ENCODE results near the gene EXOSC5. TPM values are rescaled to one million over a fixed set of nuclear protein-coding genes. Genes with fewer than 3 reads are reported as not detected.

EXOSC5 gene
- total RNA-seq, 1 experiment from 2014 or later: 58.7 TPM

GRCh38 chr19:41351339-41352245, 45.6 kb downstream of the EXOSC5 start:
- Histone ChIP-seq H3T11ph (ENCODE audit: low read length) (no peak overlapping the region), H3K23me2 (ENCODE audit: insufficient read length, low read depth, low read length, poor library complexity, severe bottlenecking) (peaks cover 26% of the 10 kb centered on the region), H4K8ac (replicated peaks; ENCODE audit: insufficient read length, low read depth, low read length) (no peak overlapping the region), H3K14ac (ENCODE audit: insufficient read depth, low read length) (no peak overlapping the region), H3K9me3 (ENCODE audit: control insufficient read depth, low read depth, low read length) (no peaks in the 10 kb centered on the region), H2AFZ (ENCODE audit: low read length) (no peak overlapping the region), H4K5ac (ENCODE audit: insufficient read length, low read depth, low read length) (no peak overlapping the region), H3K4me2 (ENCODE audit: insufficient read depth, insufficient read length, low read length) (peak overlapping the region; percentile 63), H3K27ac (ENCODE audit: insufficient read length, low read depth, low read length) (no peak overlapping the region), H2BK15ac (ENCODE audit: low read depth, low read length) (no peak overlapping the region), H3K23ac (ENCODE audit: insufficient read length, low read depth, low read length) (no peak overlapping the region), H2BK120ac (ENCODE audit: low read depth, low read length, poor library complexity, severe bottlenecking) (no peak overlapping the region), H3K79me1 (ENCODE audit: insufficient read depth, low read depth, low read length, poor library complexity, severe bottlenecking) (no peaks in the 10 kb centered on the region), H4K91ac (ENCODE audit: insufficient read length, low read depth, low read length) (no peak overlapping the region), H3K56ac (ENCODE audit: insufficient read length, low read depth, low read length) (no peak overlapping the region), H3K9ac (ENCODE audit: extremely low read depth, insufficient read length, low read length) (no peak overlapping the region), H3K4ac (ENCODE audit: low read depth, low read length) (no peak overlapping the region), H3K79me2 (ENCODE audit: insufficient read depth, low read length) (no peaks in the 10 kb centered on the region), H3K18ac (ENCODE audit: insufficient read length, low read depth, low read length) (no peak overlapping the region), H3K4me1 (ENCODE audit: insufficient read depth, low read length) (no peaks in the 10 kb centered on the region; the same call in 1 of the 2 replicates), H2BK12ac (ENCODE audit: insufficient read length, low read depth, low read length) (no peak overlapping the region), H3K27me3 (ENCODE audit: insufficient read depth, low read length) (peaks cover 10% of the 10 kb centered on the region; the same call in 1 of the 2 replicates), H2BK20ac (ENCODE audit: low read depth, low read length, poor library complexity, severe bottlenecking) (no peak overlapping the region), H2AK5ac (ENCODE audit: insufficient read length, low read length) (no peak overlapping the region), H4K20me1 (ENCODE audit: control insufficient read depth, insufficient read depth, insufficient read length) (no peaks in the 10 kb centered on the region), H2BK5ac (ENCODE audit: insufficient read length, low read length) (no peak overlapping the region)
- WGBS (ENCODE audit: extremely low coverage, insufficient read length, low lambda C conversion rate): no CpG with 5 or more reads among the region's 58 CpGs
- Mint-ChIP-seq H3K36me3 (ENCODE audit: insufficient read depth in 1 of 3, low read depth in 3 of 3) (peaks cover 0 to 24% (median 5%) of the 10 kb centered on the region in 3 experiments; a peak in 4 of 7 replicates), H3K9me3 (no peaks in the 10 kb centered on the region; a peak in 1 of 5 replicates), H3K27me3 (ENCODE audit: low read depth) (peaks cover 39% of the 10 kb centered on the region), H3K4me1 (peaks cover 20 to 22% of the 10 kb centered on the region in 2 experiments), H3K4me3 (peak overlapping the region; percentile 75 to 93), H3K27ac (no peak overlapping the region)
- DNase-seq: peak; percentile 44
- TF ChIP-seq CTCF (conservative IDR thresholded peaks at IDR 0.05): no peak
